Urinary bladder (tissue), 4 donors: ENCODE results near the gene JADE3. TPM values are rescaled to one million over a fixed set of nuclear protein-coding genes. Genes with fewer than 3 reads are reported as not detected.

Experiments used
- DNase-seq: peaks from one replicate; pipeline ENCODE4 v3.0.0-alpha.2; 2015; ENCODE audit errors: extremely low spot score
- H3K27ac ChIP-seq: one replicate; pipeline ENCODE4 v1.5.1; 2013; ENCODE audit warnings: low read depth, mild to moderate bottlenecking, moderate library complexity
- H3K36me3 ChIP-seq: one replicate; pipeline ENCODE4 v1.6.1; 2013; ENCODE audit warnings: mild to moderate bottlenecking, moderate library complexity; ENCODE audit not compliant: insufficient read depth
- H3K4me1 ChIP-seq: one replicate; pipeline ENCODE4 v1.6.1; 2013; ENCODE audit warnings: mild to moderate bottlenecking, moderate library complexity; ENCODE audit not compliant: insufficient read depth
- H3K4me3 ChIP-seq: one replicate; pipeline ENCODE4 v1.5.1; 2013; ENCODE audit warnings: low read depth, low read length
- WGBS: extraction: QIAGEN DNeasy Blood & Tissue Kit; methylation state at CpG from one replicate; pipeline ENCODE4 v1.1.7; 2013; 5-methylcytosine and 5-hydroxymethylcytosine counted together
- polyA plus RNA-seq: library from polyadenylated mRNA; stranded (reverse); fragments of 200-250 nt; gene quantifications from one replicate; pipeline ENCODE4 v1.2.3, GENCODE V29; 2013
- total RNA-seq: library from RNA; depleted of rRNA; stranded (reverse); fragments of >200 nt; gene quantifications from one replicate; pipeline ENCODE4 v1.2.3, GENCODE V29; 2014
- donor health status: healthy with polysubstance abuse.
- donor health status: healthy.

The JADE3 gene
- total RNA-seq (9.0 TPM), polyA plus RNA-seq (5.8 TPM)

DNA sequence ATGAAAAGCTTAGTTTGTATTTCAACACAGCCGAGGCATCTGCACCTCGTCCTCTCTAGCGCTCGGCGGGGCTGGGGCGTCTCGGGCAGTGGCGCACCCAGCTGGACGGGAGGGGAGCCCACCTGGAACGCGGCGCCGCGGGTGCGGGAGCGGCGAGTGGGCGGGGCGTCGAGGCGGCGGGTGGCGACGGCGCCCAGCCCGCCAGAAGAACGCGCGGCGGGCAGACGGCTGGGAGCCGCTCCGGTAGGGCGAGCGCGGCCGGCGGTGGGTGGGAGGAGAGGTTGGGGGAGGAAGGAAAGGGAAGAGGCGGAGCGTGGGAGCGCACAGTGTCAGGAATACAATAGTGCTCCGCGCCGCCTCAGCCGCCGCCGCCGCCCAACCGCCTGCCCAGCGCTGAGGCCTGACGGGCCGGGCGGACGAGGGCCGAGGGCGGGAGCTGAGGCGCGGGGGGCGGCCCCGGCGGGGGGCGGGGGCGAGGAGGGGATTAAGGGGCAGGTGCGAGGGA is at the start of gene JADE3:
JADE3 (plus strand) TSS at position 324 of the 505 bp plus-strand sequence. CDS start 72,474 bp downstream, outside the sequence.
- DNase-seq: no peak
- Histone ChIP-seq H3K4me3 (peak within 1 kb of the TSS; percentile 77), H3K36me3 (no peaks in the 10 kb centered on the region), H3K4me1 (peaks cover 1% of the 10 kb centered on the region), H3K27ac (no peak within 1 kb of the TSS)
- under 1% methylated on average over 57 of the region's 64 CpGs for WGBS

DNA sequence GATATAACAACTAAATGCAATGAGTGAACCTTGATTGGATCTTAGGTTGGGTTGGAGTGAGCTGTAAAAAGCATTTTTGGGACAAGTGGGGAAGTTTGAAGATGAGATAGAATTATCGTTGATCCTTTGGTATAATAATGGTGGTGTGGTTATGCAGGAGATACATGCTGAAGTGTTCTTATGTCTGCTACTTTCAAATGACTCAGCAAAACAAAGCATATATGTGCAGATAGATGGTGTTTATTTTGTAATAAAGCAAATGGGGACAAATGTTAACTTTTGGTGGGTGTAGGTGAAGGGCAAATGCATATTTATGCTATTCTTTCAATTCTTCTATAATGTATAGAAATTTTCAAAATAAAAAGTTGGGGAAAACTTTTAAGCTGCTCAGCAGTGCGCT is 49.1 kb upstream of the JADE3 start:
- 95% methylated on average over 2 of the region's 2 CpGs for WGBS
- H3K4me3 ChIP-seq: no peak overlapping the region
- no peaks in the 10 kb centered on the region for H3K36me3 ChIP-seq
- DNase-seq: no peak
- no peak overlapping the region for H3K27ac ChIP-seq
- H3K4me1 ChIP-seq: no peaks in the 10 kb centered on the region

- Histone ChIP-seq H3K4me1 (no peaks in the 10 kb centered on the region), H3K36me3 (no peaks in the 10 kb centered on the region), H3K27ac (no peak overlapping the region), H3K4me3 (no peak overlapping the region)
- 70% methylated on average over 2 of the region's 2 CpGs for WGBS
- no peak for DNase-seq
Observed at GRCh38 chrX:46864606-46865005, 47.6 kb upstream of the JADE3 start.

GRCh38 chrX:46865281-46865680 is 46.9 kb upstream of the JADE3 start:
- H3K27ac ChIP-seq: no peak overlapping the region

GRCh38 chrX:46866726-46867125 is 45.5 kb upstream of the JADE3 start:
- Histone ChIP-seq H3K4me1 (no peaks in the 10 kb centered on the region), H3K27ac (no peak overlapping the region), H3K4me3 (no peak overlapping the region), H3K36me3 (no peaks in the 10 kb centered on the region)
- no peak for DNase-seq

More at GRCh38 chrX:46865281-46865680, 46.9 kb upstream of the JADE3 start:
- H3K4me1 ChIP-seq: no peaks in the 10 kb centered on the region
- H3K4me3 ChIP-seq: no peak overlapping the region
- no peak for DNase-seq
- 62% methylated on average over 4 of the region's 4 CpGs for WGBS
- H3K36me3 ChIP-seq: no peaks in the 10 kb centered on the region

DNA sequence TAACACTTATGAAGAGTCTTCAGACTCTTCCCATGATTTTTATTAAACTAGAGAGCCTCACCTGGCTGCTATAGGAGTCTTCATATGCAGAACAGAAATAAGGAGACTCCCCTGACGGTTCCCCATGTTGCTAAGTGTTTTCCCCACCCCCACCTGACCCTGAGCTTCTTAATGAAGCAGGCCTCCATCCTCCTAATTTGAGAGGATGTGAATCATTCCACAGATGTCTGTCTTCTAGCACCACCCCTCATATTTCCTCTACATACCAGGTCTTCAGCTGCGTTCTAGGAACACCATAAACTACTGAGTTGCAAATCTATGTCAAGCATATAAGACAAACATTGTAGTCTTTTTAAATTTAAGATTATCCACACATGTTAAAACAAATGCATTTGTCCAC is 38.5 kb upstream of the JADE3 start:
- WGBS: 73% methylated on average over 2 of the region's 2 CpGs
- no peak overlapping the region for H3K27ac ChIP-seq
- DNase-seq: no peak
- H3K4me3 ChIP-seq: no peak overlapping the region
- no peaks in the 10 kb centered on the region for H3K4me1 ChIP-seq
- no peaks in the 10 kb centered on the region for H3K36me3 ChIP-seq

DNA sequence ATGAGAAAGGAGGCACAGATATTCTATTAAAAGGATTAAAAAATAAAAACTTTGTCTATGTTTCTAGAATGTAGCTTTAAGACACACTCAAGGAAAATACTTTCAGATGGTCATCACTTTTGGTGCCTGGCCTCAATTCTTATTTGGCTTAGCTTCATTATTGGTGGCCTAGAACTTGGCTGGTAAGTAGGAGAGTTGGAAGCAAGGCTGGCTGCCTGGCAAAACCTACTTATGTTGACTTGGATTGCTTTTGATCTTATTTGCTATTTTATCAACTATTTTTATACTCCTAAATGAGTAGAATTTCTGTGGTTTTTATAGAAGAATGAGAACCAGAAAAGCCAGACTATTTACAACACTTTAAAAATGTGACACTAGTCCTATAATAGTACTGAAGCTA is 35.3 kb upstream of the JADE3 start:
- Histone ChIP-seq H3K27ac (no peak overlapping the region), H3K36me3 (no peaks in the 10 kb centered on the region), H3K4me3 (no peak overlapping the region), H3K4me1 (no peaks in the 10 kb centered on the region)
- no peak for DNase-seq

GRCh38 chrX:46882266-46882665 is 30.0 kb upstream of the JADE3 start:
- Histone ChIP-seq H3K36me3 (no peaks in the 10 kb centered on the region), H3K4me1 (no peaks in the 10 kb centered on the region), H3K27ac (no peak overlapping the region), H3K4me3 (no peak overlapping the region)
- no peak for DNase-seq
- WGBS: 78% methylated on average over 1 of the region's 1 CpG

DNA sequence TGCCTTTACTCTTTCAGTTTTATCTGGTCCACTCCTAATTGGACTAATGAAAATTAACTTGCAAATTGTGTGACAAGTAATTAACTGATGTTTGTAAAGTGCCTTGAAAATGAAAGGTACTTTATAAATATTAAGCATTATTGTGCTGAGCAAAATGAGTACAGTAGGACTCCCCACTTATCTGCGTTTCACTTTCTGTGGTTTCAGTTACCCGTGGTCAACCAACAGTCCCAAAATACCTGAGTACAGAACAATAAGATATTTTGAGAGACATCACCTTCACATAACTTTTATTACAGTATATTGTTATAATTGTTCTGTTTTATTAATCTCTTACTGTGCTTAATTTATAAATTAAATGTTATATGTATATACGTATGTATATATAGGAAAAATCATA is 27.4 kb upstream of the JADE3 start:
- DNase-seq: no peak
- no peaks in the 10 kb centered on the region for H3K36me3 ChIP-seq
- H3K27ac ChIP-seq: no peak overlapping the region
- 90% methylated on average over 3 of the region's 3 CpGs for WGBS
- no peaks in the 10 kb centered on the region for H3K4me1 ChIP-seq
- no peak overlapping the region for H3K4me3 ChIP-seq

DNA sequence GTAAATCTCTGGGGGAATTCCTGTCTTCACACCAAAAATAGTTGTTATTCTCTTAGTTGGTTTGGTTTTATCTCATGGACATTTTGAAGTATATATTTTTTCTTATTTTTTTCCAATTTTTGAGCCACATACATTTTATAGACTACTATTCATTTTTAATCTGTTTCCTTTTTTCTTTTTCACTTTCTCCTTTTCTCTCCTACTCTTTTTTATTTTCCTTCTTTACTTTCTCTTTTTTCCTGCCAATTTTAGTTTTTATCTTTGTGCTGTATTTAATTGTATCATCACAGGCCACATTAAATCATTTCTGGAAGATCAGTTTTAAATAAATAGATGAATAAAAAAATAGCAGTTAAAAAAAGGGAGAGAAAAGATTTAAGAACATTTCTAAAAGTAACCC is 14.0 kb upstream of the JADE3 start:
- no peak overlapping the region for H3K4me3 ChIP-seq
- no peak overlapping the region for H3K27ac ChIP-seq
- no peaks in the 10 kb centered on the region for H3K4me1 ChIP-seq
- DNase-seq: no peak
- no peaks in the 10 kb centered on the region for H3K36me3 ChIP-seq

GRCh38 chrX:46903458-46904242 is 8.6 kb upstream of the JADE3 start:
- under 1% methylated on average over 14 of the region's 14 CpGs for WGBS
- Histone ChIP-seq H3K4me3 (no peak overlapping the region), H3K27ac (no peak overlapping the region), H3K36me3 (no peaks in the 10 kb centered on the region), H3K4me1 (no peaks in the 10 kb centered on the region)
- no peak for DNase-seq

DNA sequence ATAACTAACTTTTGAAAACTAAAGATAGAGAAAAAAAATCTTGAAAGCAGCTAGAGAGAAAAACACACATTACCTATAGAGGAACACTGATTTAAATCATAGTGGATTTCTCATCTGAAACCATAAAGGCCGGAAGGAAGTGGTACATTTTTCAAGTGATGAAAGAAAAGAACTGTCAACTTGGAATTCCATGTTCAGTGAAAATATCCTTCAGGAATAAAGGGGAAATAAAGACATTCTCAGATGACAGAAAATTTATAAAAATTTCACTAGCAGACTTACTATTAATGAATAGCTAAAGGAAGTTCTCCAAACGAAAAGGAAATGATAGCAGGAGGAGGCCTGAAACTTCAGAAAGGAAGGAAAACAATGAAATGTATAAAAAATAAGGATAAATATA is 7.6 kb upstream of the JADE3 start:
- Histone ChIP-seq H3K4me3 (no peak overlapping the region), H3K4me1 (no peaks in the 10 kb centered on the region), H3K36me3 (no peaks in the 10 kb centered on the region), H3K27ac (no peak overlapping the region)
- WGBS: 63% methylated on average over 2 of the region's 2 CpGs
- DNase-seq: no peak

DNA sequence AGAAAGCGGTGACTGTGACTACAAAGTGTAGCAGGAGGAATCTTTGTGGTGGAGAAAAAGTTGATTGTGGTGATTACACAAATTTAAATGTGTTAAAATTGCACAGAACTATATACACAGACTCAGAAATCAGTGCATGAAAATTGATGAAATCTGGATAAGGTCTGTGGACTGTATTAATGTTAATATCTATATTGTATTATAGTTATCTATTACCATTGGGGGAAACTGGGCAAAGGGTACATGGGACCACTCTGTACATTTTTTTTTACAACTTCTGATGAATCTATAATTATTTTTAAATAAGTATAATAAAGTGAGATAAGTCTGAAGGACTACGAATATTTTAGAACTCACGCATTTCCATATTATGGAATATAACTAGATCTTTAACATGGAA is 1.8 kb upstream of the JADE3 start:
- no peak overlapping the region for H3K27ac ChIP-seq
- WGBS: 94% methylated on average over 3 of the region's 3 CpGs
- no peak for DNase-seq

GRCh38 chrX:46912603-46913491 is 626 bp downstream of the JADE3 start:
- under 1% methylated on average over 105 of the region's 109 CpGs for WGBS
- Histone ChIP-seq H3K4me3 (peak overlapping the region; percentile 77), H3K4me1 (peaks cover 1% of the 10 kb centered on the region), H3K27ac (no peak overlapping the region), H3K36me3 (no peaks in the 10 kb centered on the region)
- DNase-seq: no peak

More for the DNA sequence above, 1.8 kb upstream of the JADE3 start:
- Histone ChIP-seq H3K4me3 (no peak overlapping the region), H3K4me1 (peaks cover 1% of the 10 kb centered on the region), H3K36me3 (no peaks in the 10 kb centered on the region)
